Erythroblast (primary cell): ENCODE data around the gene COPG2.

Source experiments
- GATA1 ChIP-seq: IDR thresholded peaks from 2 replicates; pipeline ENCODE4 v1.6.1; 2011; ENCODE audit warnings: low read depth, mild to moderate bottlenecking, control low read depth, low read length, moderate library complexity
- POLR2A ChIP-seq: IDR thresholded peaks from 2 replicates; pipeline ENCODE4 v1.6.1; 2011; ENCODE audit warnings: mild to moderate bottlenecking, low read length

- TF ChIP-seq POLR2A, result no peak
- no peak for TF ChIP-seq GATA1
Observed at GRCh38 chr7:130554481-130554880, 114.1 kb downstream of the COPG2 start.
